ENCODE data around the gene EGF. TPM values are rescaled to one million over a fixed set of nuclear protein-coding genes. Genes with fewer than 3 reads are reported as not detected.
A peak's percentile ranks its signal among the peaks of the same experiment; 100 is the strongest.

EGF gene
- total and polyA plus RNA-seq, 7 experiments from 2014 or later, result 0.86 TPM; not detected in 6

DNA sequence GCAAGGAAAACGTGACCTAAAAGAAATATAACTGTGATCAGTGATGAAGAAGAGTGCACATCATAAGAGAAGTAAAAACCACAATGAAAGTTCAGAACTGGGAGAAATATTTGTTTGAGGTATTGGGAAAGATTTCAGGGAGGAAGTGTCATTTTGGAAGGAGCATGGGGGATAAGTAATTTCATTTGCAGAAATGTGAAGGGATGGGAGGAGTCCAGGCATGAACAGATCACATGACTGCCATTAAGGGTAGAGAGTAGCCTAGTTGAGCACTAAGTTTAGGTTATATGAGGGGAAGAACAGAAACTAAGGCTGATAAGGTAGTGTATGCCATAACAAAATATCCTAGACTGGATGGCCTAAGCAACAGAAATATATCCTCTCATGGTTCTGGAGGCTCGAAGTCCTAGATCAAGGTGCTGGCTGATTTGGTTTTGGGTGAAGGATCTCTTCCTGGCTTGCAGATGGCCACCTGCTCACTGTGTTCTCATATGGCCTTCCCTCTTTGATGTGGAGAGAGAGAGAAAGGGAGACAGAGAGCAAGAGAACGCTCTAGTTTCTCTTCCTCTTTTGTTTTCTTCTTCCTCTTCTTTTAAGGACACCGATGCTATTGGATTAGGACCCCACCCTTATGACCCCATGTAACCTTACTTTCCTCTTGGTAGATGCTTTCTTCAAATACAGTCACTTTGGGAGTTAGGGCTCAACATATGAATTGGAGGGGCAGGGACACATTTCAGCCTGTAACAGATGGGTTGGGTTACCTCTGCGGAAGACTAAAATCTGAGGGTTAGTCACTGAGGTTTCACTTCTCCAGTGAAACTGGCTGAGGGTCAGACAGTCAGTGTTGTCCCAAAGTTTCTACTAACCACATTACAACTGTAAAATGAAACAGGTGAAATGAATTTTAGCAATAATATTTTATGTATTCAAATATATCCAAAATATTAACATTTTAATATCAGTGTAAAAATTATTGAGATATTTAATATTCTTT is 77.9 kb downstream of the EGF start:
- ATAC-seq, result peak; percentile 64
- peaks cover 0 to 21% (median 0%) of the 10 kb centered on the region in 7 donors for H3K4me1 Mint-ChIP-seq
- CTCF ChIA-PET, result interaction anchor here (1.5 kb wide), 1 partner anchor 527 kb away, joined by 3 read pairs; no protein-coding TSS in a partner anchor

GRCh38 chr4:109993116-109993515 is 80.4 kb downstream of the EGF start:
- Mint-ChIP-seq H3K9me3 (no peaks in the 10 kb centered on the region), H3K4me3 (no peak overlapping the region), H3K36me3 (no peaks in the 10 kb centered on the region), H3K27ac (no peak overlapping the region), H3K27me3 (peaks cover 0 to 10% (median 5%) of the 10 kb centered on the region in 5 donors), H3K4me1 (peaks cover 0 to 24% (median 0%) of the 10 kb centered on the region in 7 donors)
- intact Hi-C loops (cut with micrococcal nuclease), result no loop called here
- Histone ChIP-seq H3K27me3 (ENCODE audit: control insufficient read depth in 2 of 2, insufficient read depth in 2 of 2, low read length in 2 of 2) (no peaks in the 10 kb centered on the region), H3K4me3 (ENCODE audit: low read length) (no peak overlapping the region), H3K4me1 (ENCODE audit: control insufficient read depth in 2 of 2, insufficient read depth in 2 of 2, low read length in 2 of 2) (no peaks in the 10 kb centered on the region), H3K27ac (ENCODE audit: low read depth, low read length) (no peak overlapping the region), H3K9me3 (ENCODE audit: control insufficient read depth in 2 of 3, low read length in 3 of 3) (no peaks in the 10 kb centered on the region), H3K36me3 (ENCODE audit: control insufficient read depth in 2 of 3, insufficient read depth in 3 of 3, low read length in 3 of 3) (no peaks in the 10 kb centered on the region)
- CTCF ChIA-PET, result interaction anchor here (1.0 kb wide), 1 partner anchor 13 kb away, joined by 3 read pairs; no protein-coding TSS in a partner anchor
- DNase-seq, result no peak
- no peak for ATAC-seq
- POLR2A ChIA-PET, result no interaction called here

More for the DNA sequence above, 77.9 kb downstream of the EGF start:
- Histone ChIP-seq H3K36me3 (ENCODE audit: control insufficient read depth in 2 of 3, insufficient read depth in 3 of 3, low read length in 3 of 3) (no peaks in the 10 kb centered on the region), H3K4me3 (ENCODE audit: low read length) (no peak overlapping the region), H3K27ac (ENCODE audit: low read depth, low read length) (no peak overlapping the region), H3K9me3 (ENCODE audit: control insufficient read depth in 2 of 3, low read length in 3 of 3) (no peaks in the 10 kb centered on the region), H3K27me3 (ENCODE audit: control insufficient read depth in 2 of 2, insufficient read depth in 2 of 2, low read length in 2 of 2) (no peaks in the 10 kb centered on the region), H3K4me1 (ENCODE audit: control insufficient read depth in 2 of 2, insufficient read depth in 2 of 2, low read length in 2 of 2) (no peaks in the 10 kb centered on the region)
- Mint-ChIP-seq H3K27me3 (peaks cover 0 to 14% (median 5%) of the 10 kb centered on the region in 5 donors), H3K9me3 (no peaks in the 10 kb centered on the region), H3K27ac (no peak overlapping the region), H3K36me3 (no peaks in the 10 kb centered on the region), H3K4me3 (peak overlapping the region in 1 of 10 donors; percentile 16)
- POLR2A ChIA-PET, result no interaction called here
- intact Hi-C loops (cut with micrococcal nuclease), result no loop called here
- DNase-seq, result no peak

- Histone ChIP-seq H3K36me3 (ENCODE audit: control insufficient read depth in 2 of 3, insufficient read depth in 3 of 3, low read length in 3 of 3) (no peaks in the 10 kb centered on the region), H3K9me3 (ENCODE audit: control insufficient read depth in 2 of 3, low read length in 3 of 3) (no peaks in the 10 kb centered on the region), H3K4me1 (ENCODE audit: control insufficient read depth in 2 of 2, insufficient read depth in 2 of 2, low read length in 2 of 2) (no peaks in the 10 kb centered on the region), H3K27ac (ENCODE audit: low read depth, low read length) (no peak overlapping the region), H3K4me3 (ENCODE audit: low read length) (no peak overlapping the region), H3K27me3 (ENCODE audit: control insufficient read depth in 2 of 2, insufficient read depth in 2 of 2, low read length in 2 of 2) (no peaks in the 10 kb centered on the region)
- intact Hi-C loops (cut with micrococcal nuclease), result no loop called here
- CTCF ChIA-PET, result interaction anchor here (0.7 to 8.6 kb wide), 2 partner anchors 14 to 522 kb away, joined by 4 to 111 read pairs; no protein-coding TSS in a partner anchor
- no peak for DNase-seq
- H3K4me3 Mint-ChIP-seq, result peak overlapping the region in 1 of 10 donors; percentile 18
- ATAC-seq, result no peak
- no peaks in the 10 kb centered on the region for H3K9me3 Mint-ChIP-seq
- H3K27ac Mint-ChIP-seq, result no peak overlapping the region
- H3K27me3 Mint-ChIP-seq, result peaks cover 0 to 10% (median 5%) of the 10 kb centered on the region in 5 donors
- peaks cover 0 to 24% (median 0%) of the 10 kb centered on the region in 7 donors for H3K4me1 Mint-ChIP-seq
- H3K36me3 Mint-ChIP-seq, result no peaks in the 10 kb centered on the region
- POLR2A ChIA-PET, result no interaction called here
Observed at GRCh38 chr4:109994415-109994827, 81.7 kb downstream of the EGF start.

GRCh38 chr4:109996526-109996925 is 83.8 kb downstream of the EGF start:
- CTCF ChIA-PET, result interaction anchor here (1.0 to 8.6 kb wide), 3 partner anchors 12 to 520 kb away, joined by 3 to 111 read pairs (median 6); no protein-coding TSS in a partner anchor
- H3K4me3 Mint-ChIP-seq, result no peak overlapping the region
- H3K36me3 Mint-ChIP-seq, result no peaks in the 10 kb centered on the region
- no peaks in the 10 kb centered on the region for H3K9me3 Mint-ChIP-seq
- Histone ChIP-seq H3K27me3 (ENCODE audit: control insufficient read depth in 2 of 2, insufficient read depth in 2 of 2, low read length in 2 of 2) (no peaks in the 10 kb centered on the region), H3K4me3 (ENCODE audit: low read length) (no peak overlapping the region), H3K9me3 (ENCODE audit: control insufficient read depth in 2 of 3, low read length in 3 of 3) (no peaks in the 10 kb centered on the region), H3K27ac (ENCODE audit: low read depth, low read length) (no peak overlapping the region), H3K4me1 (ENCODE audit: control insufficient read depth in 2 of 2, insufficient read depth in 2 of 2, low read length in 2 of 2) (no peaks in the 10 kb centered on the region), H3K36me3 (ENCODE audit: control insufficient read depth in 2 of 3, insufficient read depth in 3 of 3, low read length in 3 of 3) (no peaks in the 10 kb centered on the region)
- DNase-seq, result no peak
- intact Hi-C loops (cut with micrococcal nuclease), result loop anchor here in 1 of 2 donors (5.0 kb wide), 2 partner anchors 1641 to 1856 kb away; no protein-coding TSS in a partner anchor
- peaks cover 0 to 18% (median 5%) of the 10 kb centered on the region in 5 donors for H3K27me3 Mint-ChIP-seq
- H3K4me1 Mint-ChIP-seq, result peaks cover 0 to 17% (median 0%) of the 10 kb centered on the region in 7 donors
- POLR2A ChIA-PET, result no interaction called here
- H3K27ac Mint-ChIP-seq, result no peak overlapping the region
- no peak for ATAC-seq

DNA sequence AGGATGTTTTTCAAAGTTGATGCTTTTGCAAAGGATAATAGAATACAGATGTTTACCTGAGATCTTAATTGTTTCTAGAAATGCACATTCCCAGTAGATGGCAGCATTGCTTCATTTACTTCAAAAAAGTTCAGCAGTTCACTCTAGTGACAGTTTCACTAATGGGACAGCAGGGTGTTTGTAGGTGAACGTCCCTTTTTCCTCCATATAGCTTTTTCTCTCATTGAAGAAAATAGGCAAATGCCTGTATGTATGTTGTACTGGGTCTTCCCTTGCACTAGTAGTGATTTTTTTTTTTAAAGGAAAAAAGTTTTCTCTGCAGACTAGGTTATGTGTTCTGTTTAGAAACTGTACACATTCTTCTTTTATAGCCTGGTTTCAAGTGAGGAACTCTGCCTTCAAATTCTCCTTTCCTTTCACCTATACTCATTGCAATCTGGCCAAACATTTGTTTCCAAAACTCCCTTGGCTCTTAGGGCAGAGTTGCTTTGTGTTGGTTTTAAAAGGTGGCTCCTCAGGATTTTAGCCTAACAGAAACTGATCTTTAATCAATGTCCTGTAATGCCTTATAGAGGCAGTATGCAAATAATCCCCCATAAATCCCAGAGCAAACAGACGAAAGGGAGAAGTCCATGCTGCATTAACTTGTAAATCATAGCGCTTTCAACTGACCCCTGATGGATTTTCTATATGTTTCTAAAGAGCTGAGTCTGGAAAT is 86.3 kb downstream of the EGF start:
- ChIA-PET POLR2A (interaction anchor here (0.7 kb wide), 1 partner anchor 512 kb away, joined by 3 read pairs; no protein-coding TSS in a partner anchor), CTCF (interaction anchor here (1.1 to 8.6 kb wide), 6 partner anchors 8 to 525 kb away, joined by 3 to 111 read pairs (median 6); no protein-coding TSS in a partner anchor)
- Histone ChIP-seq H3K9me3 (ENCODE audit: control insufficient read depth in 2 of 3, low read length in 3 of 3) (no peaks in the 10 kb centered on the region), H3K27me3 (ENCODE audit: control insufficient read depth in 2 of 2, insufficient read depth in 2 of 2, low read length in 2 of 2) (no peaks in the 10 kb centered on the region), H3K27ac (ENCODE audit: low read depth, low read length) (no peak overlapping the region), H3K4me3 (ENCODE audit: low read length) (no peak overlapping the region), H3K36me3 (ENCODE audit: control insufficient read depth in 2 of 3, insufficient read depth in 3 of 3, low read length in 3 of 3) (no peaks in the 10 kb centered on the region), H3K4me1 (ENCODE audit: control insufficient read depth in 2 of 2, insufficient read depth in 2 of 2, low read length in 2 of 2) (no peaks in the 10 kb centered on the region)
- no peaks in the 10 kb centered on the region for H3K9me3 Mint-ChIP-seq
- no peaks in the 10 kb centered on the region for H3K36me3 Mint-ChIP-seq
- H3K4me1 Mint-ChIP-seq, result peaks cover 0 to 31% (median 0%) of the 10 kb centered on the region in 7 donors
- H3K27ac Mint-ChIP-seq, result no peak overlapping the region
- intact Hi-C loops (cut with micrococcal nuclease), result loop anchor here (1.0 to 5.0 kb wide), 6 partner anchors 512 to 1853 kb away; no protein-coding TSS in a partner anchor
- ATAC-seq (peak; percentile 83), DNase-seq (peak in 7 of 9 donors; percentile 30 to 70 (median 56))
- H3K4me3 Mint-ChIP-seq, result no peak overlapping the region
- peaks cover 0 to 32% (median 5%) of the 10 kb centered on the region in 5 donors for H3K27me3 Mint-ChIP-seq

DNA sequence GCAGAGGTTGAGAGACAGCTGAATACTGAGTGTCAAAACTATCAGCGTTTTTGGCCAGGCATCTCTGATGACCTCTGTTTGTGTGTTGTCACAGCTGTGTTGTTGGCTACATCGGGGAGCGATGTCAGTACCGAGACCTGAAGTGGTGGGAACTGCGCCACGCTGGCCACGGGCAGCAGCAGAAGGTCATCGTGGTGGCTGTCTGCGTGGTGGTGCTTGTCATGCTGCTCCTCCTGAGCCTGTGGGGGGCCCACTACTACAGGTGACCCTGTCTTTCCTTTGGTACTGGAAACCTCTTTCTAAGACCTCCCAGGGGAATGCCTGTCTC is 86.9 kb downstream of the EGF start:
- H3K9me3 ChIP-seq (ENCODE audit: control insufficient read depth in 2 of 3, low read length in 3 of 3), result no peaks in the 10 kb centered on the region
- Mint-ChIP-seq H3K36me3 (no peaks in the 10 kb centered on the region), H3K27ac (no peak overlapping the region), H3K4me1 (peaks cover 0 to 29% (median 0%) of the 10 kb centered on the region in 7 donors), H3K4me3 (no peak overlapping the region), H3K9me3 (no peaks in the 10 kb centered on the region), H3K27me3 (peaks cover 0 to 33% (median 5%) of the 10 kb centered on the region in 5 donors)
- intact Hi-C loops (cut with micrococcal nuclease), result loop anchor here (1.0 to 5.0 kb wide), 5 partner anchors 512 to 1853 kb away; no protein-coding TSS in a partner anchor
- ChIA-PET POLR2A (no interaction called here), CTCF (interaction anchor here (2.0 to 8.6 kb wide), 3 partner anchors 10 to 517 kb away, joined by 6 to 111 read pairs (median 12); no protein-coding TSS in a partner anchor)
- H3K4me1 ChIP-seq (ENCODE audit: control insufficient read depth in 2 of 2, insufficient read depth in 2 of 2, low read length in 2 of 2), result no peaks in the 10 kb centered on the region
- no peak for DNase-seq
- no peak overlapping the region for H3K27ac ChIP-seq (ENCODE audit: low read depth, low read length)
- no peak overlapping the region for H3K4me3 ChIP-seq (ENCODE audit: low read length)
- no peaks in the 10 kb centered on the region for H3K27me3 ChIP-seq (ENCODE audit: control insufficient read depth in 2 of 2, insufficient read depth in 2 of 2, low read length in 2 of 2)
- H3K36me3 ChIP-seq (ENCODE audit: control insufficient read depth in 2 of 3, insufficient read depth in 3 of 3, low read length in 3 of 3), result no peaks in the 10 kb centered on the region
- no peak for ATAC-seq
